Measurements from ENCODE around the gene MARF1. TPM values are rescaled to one million over a fixed set of nuclear protein-coding genes. Genes with fewer than 3 reads are reported as not detected.
A peak's percentile ranks its signal among the peaks of the same experiment; 100 is the strongest.
"Not testable (repeated sequence)": the region's sequence is repeated elsewhere in the genome, so short reads cannot be mapped to it uniquely, and the experiment has no call there.

The MARF1 gene, protein sequence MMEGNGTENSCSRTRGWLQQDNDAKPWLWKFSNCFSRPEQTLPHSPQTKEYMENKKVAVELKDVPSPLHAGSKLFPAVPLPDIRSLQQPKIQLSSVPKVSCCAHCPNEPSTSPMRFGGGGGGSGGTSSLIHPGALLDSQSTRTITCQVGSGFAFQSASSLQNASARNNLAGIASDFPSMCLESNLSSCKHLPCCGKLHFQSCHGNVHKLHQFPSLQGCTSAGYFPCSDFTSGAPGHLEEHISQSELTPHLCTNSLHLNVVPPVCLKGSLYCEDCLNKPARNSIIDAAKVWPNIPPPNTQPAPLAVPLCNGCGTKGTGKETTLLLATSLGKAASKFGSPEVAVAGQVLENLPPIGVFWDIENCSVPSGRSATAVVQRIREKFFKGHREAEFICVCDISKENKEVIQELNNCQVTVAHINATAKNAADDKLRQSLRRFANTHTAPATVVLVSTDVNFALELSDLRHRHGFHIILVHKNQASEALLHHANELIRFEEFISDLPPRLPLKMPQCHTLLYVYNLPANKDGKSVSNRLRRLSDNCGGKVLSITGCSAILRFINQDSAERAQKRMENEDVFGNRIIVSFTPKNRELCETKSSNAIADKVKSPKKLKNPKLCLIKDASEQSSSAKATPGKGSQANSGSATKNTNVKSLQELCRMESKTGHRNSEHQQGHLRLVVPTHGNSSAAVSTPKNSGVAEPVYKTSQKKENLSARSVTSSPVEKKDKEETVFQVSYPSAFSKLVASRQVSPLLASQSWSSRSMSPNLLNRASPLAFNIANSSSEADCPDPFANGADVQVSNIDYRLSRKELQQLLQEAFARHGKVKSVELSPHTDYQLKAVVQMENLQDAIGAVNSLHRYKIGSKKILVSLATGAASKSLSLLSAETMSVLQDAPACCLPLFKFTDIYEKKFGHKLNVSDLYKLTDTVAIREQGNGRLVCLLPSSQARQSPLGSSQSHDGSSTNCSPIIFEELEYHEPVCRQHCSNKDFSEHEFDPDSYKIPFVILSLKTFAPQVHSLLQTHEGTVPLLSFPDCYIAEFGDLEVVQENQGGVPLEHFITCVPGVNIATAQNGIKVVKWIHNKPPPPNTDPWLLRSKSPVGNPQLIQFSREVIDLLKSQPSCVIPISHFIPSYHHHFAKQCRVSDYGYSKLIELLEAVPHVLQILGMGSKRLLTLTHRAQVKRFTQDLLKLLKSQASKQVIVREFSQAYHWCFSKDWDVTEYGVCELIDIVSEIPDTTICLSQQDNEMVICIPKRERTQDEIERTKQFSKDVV (N-terminal part only)
- polyA plus RNA-seq (ENCODE audit: insufficient read length in 4 of 4), result 10 to 100 TPM; 45.5 to 64.0 (median 56.0) TPM

DNA sequence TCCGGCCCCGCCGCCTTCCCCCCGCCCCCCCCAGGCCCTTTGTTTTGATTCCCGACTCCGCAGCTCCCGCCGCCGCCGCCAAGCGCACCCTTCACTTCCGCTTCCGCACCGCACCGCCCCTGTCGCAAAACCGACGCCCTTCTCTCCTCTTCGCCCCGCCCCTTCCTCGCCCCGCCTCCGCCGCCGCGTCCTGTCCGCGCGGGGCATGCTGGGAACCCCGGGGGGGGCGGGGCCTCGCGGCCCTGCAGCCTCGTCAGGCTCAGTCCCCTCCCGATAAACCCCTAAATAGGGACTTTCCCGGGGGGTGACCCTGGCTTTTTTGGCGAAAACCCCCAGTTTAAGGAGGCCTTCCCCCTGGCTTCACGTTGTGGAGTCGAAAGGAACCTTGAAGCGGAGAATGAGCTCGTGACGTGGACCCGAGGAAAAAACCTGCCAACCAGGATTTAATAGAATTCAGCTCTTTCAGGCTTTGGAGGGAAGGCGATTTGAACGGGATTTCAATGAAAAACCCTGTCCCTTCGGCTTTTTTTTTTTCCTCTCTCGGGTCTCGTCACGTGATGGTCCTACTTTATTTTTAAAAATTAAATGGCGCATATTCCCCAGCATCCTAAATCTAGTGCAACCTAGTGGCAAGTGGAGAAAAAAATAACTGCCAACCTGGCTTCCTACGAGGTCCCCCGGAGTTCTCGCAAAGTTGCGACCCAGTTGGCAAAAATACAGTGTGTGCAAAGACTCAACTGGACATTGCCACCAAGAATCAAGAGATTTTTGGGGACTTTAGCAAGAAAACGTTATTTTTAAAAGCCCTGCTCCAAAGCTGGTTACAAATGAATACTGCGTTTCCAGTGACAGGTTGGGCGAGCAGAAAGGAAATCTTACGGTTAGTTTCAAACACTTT lies at the start of gene MARF1:
MARF1 (minus strand) TSS at position 107 of the 898 bp plus-strand sequence. CDS start 3,921 bp downstream, outside the sequence.
- peak; percentile 89 to 93 (median 90) for DNase-seq (ENCODE audit: low read depth in 4 of 4, low spot score in 3 of 4)

DNA sequence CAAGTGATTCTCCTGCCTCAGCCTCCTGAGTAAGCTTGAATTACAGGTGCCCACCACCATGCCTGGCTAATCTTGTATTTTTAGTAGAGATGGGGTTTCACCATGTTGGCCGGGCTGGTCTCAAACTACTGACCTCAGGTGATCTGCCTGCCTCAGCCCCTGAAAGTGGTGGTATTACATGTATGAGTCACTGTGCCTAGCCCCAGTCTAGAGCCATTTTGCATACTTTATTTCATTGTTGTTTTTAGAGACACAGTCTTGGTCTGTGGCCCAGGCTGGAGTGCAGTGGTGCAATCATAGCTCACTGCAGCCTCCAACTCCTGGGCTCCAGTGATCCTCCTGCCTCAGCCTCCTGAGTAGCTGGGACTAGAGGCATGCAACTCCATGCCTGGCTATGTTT lies 49.6 kb upstream of the MARF1 start:
- not testable (repeated sequence) for DNase-seq (ENCODE audit: low read depth in 4 of 4, low spot score in 3 of 4)

DNA sequence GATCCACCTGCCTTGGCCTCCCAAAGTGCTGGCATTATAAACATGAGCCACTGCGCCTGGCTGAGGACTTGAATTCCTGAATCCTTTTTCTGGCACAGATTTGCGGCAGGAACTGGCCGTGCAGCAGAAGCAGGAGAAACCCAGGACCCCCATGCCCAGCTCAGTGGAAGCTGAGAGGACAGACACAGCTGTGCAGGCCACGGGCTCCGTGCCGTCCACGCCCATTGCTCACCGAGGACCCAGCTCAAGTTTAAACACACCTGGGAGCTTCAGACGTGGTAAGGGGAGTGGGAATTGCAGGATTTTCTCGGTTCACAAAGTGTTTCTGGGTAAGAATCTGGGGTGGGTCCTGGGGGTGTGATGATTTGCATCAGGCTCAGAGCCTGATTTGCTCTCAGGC lies 48.1 kb upstream of the MARF1 start:
- DNase-seq (ENCODE audit: low read depth in 4 of 4, low spot score in 3 of 4), result no peak

DNA sequence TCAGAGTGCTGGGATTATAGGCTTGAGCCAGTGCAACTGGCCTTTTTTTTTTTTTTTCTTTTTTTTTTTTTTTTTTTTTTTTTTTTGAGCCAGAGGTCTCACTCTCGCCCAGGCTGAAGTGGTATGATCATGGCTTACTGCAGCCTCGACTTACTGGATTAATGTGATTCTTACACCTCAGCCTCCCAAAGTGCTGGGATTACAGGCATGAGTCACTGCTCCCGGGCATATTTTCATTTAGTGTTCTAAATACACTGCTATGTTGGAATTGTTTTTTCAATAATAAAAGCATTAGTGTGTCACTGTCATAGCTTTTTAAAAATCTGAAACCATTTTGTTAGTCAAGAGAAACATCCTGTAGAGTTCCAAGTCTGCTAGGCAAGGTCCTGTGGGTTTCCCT lies 47.3 kb upstream of the MARF1 start:
- DNase-seq (ENCODE audit: low read depth in 4 of 4, low spot score in 3 of 4), result no peak

DNA sequence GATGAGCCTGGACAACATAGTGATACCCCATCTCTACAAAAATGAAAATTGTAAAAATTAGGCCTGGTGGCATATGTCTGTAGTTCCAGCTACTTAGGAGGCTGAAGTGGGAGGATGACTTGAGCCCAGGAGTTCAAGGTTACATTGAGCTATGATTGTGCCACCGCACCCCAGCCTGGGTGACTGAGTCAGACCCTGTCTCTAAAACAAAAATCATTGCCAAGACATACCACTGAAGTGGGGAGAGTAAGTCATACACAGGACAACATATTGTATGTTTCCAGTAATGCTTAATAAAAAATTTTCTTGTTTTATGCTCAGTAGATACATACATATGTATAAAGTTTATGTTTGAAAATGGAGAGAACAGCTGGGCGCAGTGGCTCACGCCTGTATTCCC lies 46.3 kb upstream of the MARF1 start:
- DNase-seq (ENCODE audit: low read depth in 4 of 4, low spot score in 3 of 4), result no peak

DNA sequence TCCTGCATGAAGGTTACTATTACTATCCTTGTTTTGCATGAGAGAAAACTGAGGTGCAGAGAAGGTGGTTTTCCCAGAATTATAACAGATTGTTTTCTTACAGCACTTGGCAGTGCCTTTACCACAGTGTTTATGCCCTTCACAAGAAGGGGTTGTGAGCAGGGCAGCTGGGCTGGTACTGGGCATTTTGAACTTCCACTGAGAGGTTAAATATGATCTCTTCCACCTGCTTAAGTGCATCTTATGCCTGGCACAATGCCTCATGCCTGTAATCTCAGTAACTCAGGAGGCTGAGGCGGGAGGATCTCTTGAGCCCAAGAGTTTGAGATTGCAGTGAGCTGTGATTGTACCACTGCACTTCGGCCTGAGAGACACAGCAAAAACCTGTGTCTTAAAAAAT lies 43.3 kb upstream of the MARF1 start:
- no peak for DNase-seq (ENCODE audit: low read depth in 4 of 4, low spot score in 3 of 4)

DNA sequence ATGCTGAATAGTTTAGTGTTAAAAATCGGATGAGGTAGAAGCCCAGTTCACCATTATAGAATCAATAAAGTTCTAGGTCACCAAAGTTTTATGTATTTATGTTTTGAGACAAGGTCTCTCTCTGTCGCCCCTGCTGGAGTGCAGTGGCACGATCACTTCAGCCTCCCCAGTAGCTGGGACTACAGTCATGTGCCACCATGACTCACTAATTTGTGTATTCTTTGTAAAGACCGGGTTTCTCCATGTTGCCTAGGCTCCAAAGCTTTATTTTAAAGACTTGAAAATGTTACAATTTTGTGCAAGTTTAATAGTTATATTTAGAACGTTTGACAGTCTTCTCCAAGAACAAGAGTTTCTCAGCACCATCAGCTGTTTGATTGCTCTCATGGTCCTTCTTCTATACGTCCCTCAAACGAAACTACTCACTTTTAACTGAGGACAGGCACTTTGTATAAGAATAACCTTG lies 39.2 kb upstream of the MARF1 start:
- DNase-seq (ENCODE audit: low read depth in 4 of 4, low spot score in 3 of 4), result no peak

DNA sequence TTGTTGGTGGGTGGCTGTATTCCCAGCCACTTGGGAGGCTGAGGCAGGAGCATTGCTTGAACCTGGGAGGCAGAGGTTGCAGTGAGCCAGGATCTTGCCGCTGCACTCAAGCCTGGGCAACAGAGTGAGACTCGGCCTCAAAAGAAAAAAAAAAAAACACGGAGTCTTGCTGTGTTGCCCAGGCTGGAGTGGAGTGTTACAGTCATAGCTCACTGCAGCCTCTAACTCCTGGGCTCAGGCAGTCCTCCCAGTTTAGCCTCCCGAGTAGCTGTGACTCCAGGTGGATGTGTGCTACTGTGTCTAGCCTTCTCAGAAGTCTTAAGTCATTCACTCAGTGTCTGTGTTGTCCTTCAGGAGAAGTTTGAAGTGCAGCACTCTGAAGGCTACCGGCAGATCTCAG lies 34.5 kb upstream of the MARF1 start:
- DNase-seq (ENCODE audit: low read depth in 4 of 4, low spot score in 3 of 4), result no peak

DNA sequence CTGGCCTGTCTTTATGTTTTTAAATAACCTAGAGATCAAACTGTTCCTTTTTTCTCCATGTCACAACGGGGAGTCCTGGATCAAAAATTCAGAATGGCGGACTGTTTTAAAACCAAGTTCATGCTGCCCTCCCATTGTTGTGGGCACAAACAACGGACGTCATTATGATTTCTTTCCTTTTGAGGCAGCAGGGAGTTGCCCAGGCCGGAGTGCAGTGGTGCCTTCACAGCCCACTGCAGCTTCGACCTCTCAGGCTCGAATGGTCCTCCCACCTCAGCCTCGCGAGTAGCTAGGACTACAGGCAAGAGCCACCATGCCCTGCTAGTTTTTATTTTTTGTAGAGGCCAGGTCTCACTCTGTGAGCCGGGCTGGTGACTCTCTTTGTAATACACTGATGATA lies 33.6 kb upstream of the MARF1 start:
- DNase-seq (ENCODE audit: low read depth in 4 of 4, low spot score in 3 of 4), result no peak

DNA sequence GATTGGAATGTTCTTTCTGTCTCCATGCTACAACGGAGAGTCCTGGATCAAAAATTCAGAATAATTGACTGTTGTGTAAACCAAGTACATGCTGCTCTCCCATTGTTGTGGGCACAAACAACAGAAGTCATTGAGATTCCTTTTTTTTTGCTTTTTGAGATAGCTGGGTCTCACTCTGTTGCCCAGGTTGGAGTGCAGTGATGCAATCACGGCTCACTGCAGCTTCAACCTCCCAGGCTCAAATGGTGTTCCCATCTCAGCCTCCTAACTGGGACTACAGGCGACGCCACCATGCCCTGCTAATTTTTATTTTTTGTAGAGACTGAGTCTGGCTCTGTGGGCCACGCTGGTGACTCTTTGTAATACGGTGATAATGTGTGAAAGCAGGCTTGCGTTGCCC lies 31.6 kb upstream of the MARF1 start:
- no peak for DNase-seq (ENCODE audit: low read depth in 4 of 4, low spot score in 3 of 4)

DNA sequence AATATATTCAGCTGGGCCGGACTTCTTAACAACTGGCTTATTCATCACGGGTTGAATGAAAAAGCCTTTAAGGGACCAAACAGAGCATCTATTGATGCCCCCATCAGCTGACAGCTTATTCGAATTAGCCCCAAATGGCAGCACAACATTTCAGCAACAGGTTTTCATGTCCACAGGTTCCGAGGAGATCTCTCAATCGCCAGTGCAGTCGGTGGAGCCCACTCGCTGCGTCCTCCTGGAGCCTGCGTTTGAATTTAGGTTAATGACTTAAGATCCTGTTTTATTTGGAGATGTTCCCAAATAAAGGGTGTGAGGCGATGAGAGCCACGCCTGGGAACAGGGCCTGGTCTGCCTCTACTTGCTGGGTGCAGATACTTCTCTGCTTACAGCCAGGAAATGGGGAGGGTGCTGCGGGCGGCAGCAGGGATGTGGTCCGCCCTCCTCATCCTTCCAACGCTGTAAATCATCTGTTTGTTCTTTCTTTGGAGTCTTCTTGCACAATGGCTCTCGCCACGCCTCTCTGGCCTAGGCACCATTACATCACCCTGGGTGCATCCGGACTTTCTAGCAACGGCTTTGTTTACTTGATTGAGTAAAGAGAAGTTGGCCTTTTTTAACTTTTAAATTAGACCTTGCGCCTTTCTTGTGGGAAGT lies 29.7 kb upstream of the MARF1 start:
- peak; percentile 32 to 57 (median 42) for DNase-seq (ENCODE audit: low read depth in 4 of 4, low spot score in 3 of 4)

DNA sequence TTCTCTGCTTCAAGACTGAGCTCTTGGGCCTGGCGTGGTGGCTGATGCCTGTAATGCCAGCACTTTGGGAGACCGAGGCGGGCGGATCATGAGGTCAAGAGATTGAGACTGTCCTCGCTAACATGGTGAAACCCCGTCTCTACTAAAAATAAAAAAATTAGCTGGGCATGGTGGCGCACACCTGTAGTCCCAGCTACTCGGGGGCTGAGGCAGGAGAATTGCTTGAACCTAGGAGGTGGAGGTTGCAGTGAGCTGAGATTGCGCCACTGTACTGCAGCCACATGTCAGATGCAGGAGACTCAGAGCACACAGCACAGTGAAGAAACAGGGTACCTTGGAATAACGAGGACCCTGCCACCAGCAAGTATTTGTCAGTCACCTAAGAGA lies 29.2 kb upstream of the MARF1 start:
- DNase-seq (ENCODE audit: low read depth in 4 of 4, low spot score in 3 of 4), result not testable (repeated sequence)

DNA sequence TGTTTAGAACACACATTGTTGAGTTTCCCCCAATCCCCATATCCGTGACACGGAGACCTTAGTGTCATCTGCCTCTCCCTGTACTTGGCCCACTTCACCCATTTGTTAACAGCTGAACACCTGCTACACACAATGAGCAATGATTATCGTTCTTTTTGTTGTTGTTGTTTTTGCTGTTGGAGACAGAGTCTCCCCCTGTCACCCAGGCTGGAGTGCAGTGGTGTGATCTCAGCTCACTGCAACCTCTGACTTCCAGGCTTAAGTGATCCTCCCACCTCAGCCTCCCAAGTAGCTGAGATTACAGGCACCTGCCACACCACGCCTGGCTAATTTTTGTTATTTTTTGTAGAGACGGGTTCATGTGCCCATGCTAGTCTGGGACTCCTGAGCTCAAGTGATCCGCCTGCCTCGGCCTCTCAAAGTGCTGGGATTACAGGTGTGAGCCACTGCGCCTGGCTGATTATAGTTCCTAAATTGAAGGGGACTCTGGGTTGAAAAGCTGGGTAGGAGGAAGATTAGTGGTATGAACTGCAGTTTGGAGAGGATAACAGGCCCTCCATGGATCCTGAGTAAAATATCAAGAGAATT lies 28.7 kb upstream of the MARF1 start:
- DNase-seq (ENCODE audit: low read depth in 4 of 4, low spot score in 3 of 4), result no peak

DNA sequence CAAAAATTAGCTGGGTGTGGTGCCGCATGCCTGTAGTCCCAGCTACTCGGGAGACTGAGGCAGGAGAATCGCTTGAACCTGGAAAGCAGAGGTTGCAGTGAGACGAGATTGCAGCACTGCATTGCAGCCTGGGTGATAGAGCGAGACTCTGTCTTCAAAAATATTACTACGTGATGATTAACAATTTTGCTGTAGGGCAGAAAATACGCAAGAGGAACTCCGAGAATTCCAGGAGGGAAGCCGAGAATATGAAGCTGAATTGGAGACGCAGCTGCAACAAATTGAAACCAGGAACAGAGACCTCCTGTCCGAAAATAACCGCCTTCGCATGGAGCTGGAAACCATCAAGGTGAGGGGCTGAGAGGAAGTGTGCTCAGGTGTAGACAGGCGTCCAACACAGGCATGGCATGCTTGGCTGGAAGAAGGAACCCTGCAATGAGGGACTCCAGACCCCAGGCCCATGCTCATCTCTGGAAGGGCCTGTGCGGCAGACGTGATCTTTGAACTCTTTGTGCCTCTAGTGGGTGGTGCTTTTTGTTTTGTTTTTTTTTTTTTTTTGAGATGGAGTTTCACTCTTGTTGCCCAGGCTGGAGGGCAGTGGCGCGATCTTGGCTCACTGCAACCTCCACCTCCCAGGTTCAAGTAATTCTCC lies 24.3 kb upstream of the MARF1 start:
- DNase-seq (ENCODE audit: low read depth in 4 of 4, low spot score in 3 of 4), result no peak

DNA sequence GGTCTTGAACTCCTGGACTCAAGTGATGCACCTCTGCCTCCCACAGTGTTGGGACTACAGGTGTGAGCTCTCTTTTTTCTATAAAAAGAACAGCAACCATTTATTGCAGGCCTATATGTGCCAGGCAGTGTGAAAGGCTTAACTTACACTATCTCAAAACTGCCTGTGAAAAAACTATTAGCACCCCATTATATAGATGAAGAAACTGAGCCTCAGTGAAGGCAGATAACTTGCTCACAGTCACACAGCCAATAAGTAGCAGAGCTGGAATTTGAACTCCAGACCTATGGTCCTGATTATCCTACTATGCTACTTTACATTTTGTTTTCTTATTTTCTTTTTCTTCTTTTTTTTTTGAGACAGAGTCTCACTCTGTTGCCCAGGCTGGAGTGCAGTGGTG lies 22.2 kb upstream of the MARF1 start:
- no peak for DNase-seq (ENCODE audit: low read depth in 4 of 4, low spot score in 3 of 4)

DNA sequence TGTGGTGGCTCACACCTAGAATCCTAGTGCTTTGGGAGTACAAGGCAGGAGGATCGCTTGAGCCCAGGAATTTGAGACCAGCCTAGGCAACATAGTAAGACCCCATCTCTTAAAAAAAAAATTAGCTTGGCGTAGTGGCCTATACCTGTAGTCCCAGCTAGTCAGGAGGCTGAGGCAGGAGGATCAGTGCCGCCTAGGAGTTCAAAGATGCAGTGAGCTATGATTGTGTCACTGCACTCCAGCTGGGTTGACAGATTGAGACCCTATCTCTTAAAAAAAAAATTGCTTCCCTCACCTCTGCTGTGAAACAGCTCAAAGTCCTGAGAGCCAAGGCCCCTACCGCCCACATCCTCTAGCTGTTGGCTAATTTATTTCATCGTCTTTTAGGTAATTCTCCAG lies 17.2 kb upstream of the MARF1 start:
- DNase-seq (ENCODE audit: low read depth in 4 of 4, low spot score in 3 of 4), result no peak

DNA sequence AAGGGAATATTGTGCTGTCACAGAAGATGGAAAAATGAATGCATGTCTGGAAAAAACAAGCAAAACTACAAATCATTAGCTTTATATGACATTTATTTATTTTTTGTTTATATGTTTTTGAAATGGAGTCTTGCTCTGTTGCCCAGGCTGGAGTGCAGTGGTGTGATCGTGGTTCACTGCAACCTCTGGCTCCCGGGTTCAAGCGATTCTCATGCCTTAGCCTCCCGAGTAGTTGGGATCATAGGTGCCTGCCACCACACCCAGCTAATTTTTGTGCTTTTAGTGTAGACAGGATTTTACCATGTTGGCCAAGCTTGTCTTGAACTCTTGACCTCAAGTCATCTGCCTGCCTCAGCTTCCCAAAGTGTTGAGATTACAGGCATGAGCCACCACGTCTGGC lies 15.6 kb upstream of the MARF1 start:
- no peak for DNase-seq (ENCODE audit: low read depth in 4 of 4, low spot score in 3 of 4)

DNA sequence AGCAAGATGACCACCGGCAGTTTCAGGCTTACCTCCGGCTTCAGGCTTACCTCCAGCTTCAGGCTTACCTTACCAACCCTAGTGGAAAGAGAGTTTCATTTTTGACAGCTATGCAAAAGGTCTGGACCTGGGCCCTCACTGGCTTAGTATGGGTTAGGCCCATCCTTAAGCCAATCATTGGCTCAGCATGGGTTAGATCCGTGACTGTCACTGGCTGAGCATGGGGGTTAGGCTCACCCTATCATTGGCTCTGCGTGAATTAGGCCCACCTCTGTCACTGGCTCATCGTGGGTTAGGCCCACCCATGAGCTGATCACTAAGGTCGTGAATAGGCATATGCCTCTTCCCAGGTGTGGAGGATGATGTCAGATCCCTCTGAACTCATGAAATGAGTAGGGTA lies 15.2 kb upstream of the MARF1 start:
- no peak for DNase-seq (ENCODE audit: low read depth in 4 of 4, low spot score in 3 of 4)

Data from right renal pelvis (tissue), 4 donors.